Neural cell (in vitro differentiated cells): ENCODE measurements around the gene SP7. TPM values are rescaled to one million over a fixed set of nuclear protein-coding genes. Genes with fewer than 3 reads are reported as not detected.

ENCODE experiments used
- H2AFZ ChIP-seq: fragments of 200-600, 300-800 bp; sonication (generic), shearing (Covaris generic); 2 replicates; pipeline ENCODE4 v1.6.0; 2014; ENCODE audit warnings: low read depth, mild to moderate bottlenecking, antibody characterized with exemption, low read length, moderate library complexity
- H3F3A ChIP-seq: fragments of 200-600 bp; shearing (Covaris generic); 2 replicates; pipeline ENCODE4 v1.6.1; 2016; ENCODE audit warnings: mild to moderate bottlenecking, moderate library complexity, mixed read lengths, antibody characterized with exemption, low read length; ENCODE audit not compliant: insufficient read depth, poor library complexity, severe bottlenecking
- H3K27ac ChIP-seq: fragments of 200-600, 300-800 bp; sonication (generic), shearing (Covaris generic); 2 replicates; pipeline ENCODE4 v1.5.1; 2014; ENCODE audit warnings: mild to moderate bottlenecking, low read length, moderate library complexity
- H3K27me3 ChIP-seq: fragments of 300-800, 200-600 bp; sonication (generic), shearing (Covaris generic); 2 replicates; pipeline ENCODE4 v1.6.0; 2014; ENCODE audit warnings: mild to moderate bottlenecking, low read depth, low read length, moderate library complexity; ENCODE audit not compliant: insufficient read depth
- H3K36me3 ChIP-seq: fragments of 300-800, 200-600 bp; sonication (generic), shearing (Covaris generic); 2 replicates; pipeline ENCODE4 v1.5.1; 2014; ENCODE audit warnings: mild to moderate bottlenecking, antibody characterized with exemption, low read length, moderate library complexity; ENCODE audit not compliant: insufficient read depth
- H3K4me2 ChIP-seq: fragments of 300-800, 200-600 bp; sonication (generic), shearing (Covaris generic); 2 replicates; pipeline ENCODE4 v1.6.0; 2014; ENCODE audit warnings: mild to moderate bottlenecking, low read length
- H3K4me3 ChIP-seq: fragments of 300-800, 200-600 bp; sonication (generic), shearing (Covaris generic); 2 replicates; pipeline ENCODE4 v1.5.1; 2014; ENCODE audit warnings: mild to moderate bottlenecking, low read length, moderate library complexity
- H3K79me2 ChIP-seq: fragments of 200-600 bp; shearing (Covaris generic); replicated peaks from 2 replicates; pipeline ENCODE4 v1.6.0; 2014; ENCODE audit warnings: mild to moderate bottlenecking, low read length, moderate library complexity; ENCODE audit not compliant: insufficient read depth
- H3K9ac ChIP-seq: fragments of 300-800, 200-600 bp; sonication (generic), shearing (Covaris generic); 2 replicates; pipeline ENCODE4 v1.6.1; 2016; ENCODE audit warnings: mild to moderate bottlenecking, low read length, mixed read lengths
- H3K9me2 ChIP-seq: fragments of 200-600 bp; shearing (Covaris generic); 2 replicates; pipeline ENCODE4 v1.6.1; 2016; ENCODE audit warnings: mild to moderate bottlenecking, low read length, mixed read lengths; ENCODE audit not compliant: insufficient read depth
- H3K9me3 ChIP-seq: fragments of 200-600, 300-800 bp; sonication (generic), shearing (Covaris generic); 2 replicates; pipeline ENCODE4 v1.6.1; 2016; ENCODE audit warnings: mild to moderate bottlenecking, mixed run types, low read length, moderate library complexity, mixed read lengths
- H4K20me1 ChIP-seq: fragments of 200-600 bp; shearing (Covaris generic); 2 replicates; pipeline ENCODE4 v1.6.1; 2016; ENCODE audit warnings: mild to moderate bottlenecking, mixed run types; ENCODE audit not compliant: insufficient read depth
- CTCF ChIP-seq: fragments of 450-650 bp; IDR thresholded peaks from 2 replicates; pipeline ENCODE4 v1.5.1; 2014; ENCODE audit warnings: antibody characterized with exemption, mild to moderate bottlenecking, moderate library complexity; ENCODE audit not compliant: poor library complexity, severe bottlenecking
- EP300 ChIP-seq: fragments of 450-650 bp; conservative IDR thresholded peaks from 2 replicates; pipeline ENCODE4 v1.6.1; 2014; ENCODE audit warnings: antibody characterized with exemption, mild to moderate bottlenecking, moderate library complexity; ENCODE audit not compliant: poor library complexity, severe bottlenecking
- EZH2 ChIP-seq: fragments of 200-600, 300-800 bp; shearing (Covaris generic), sonication (generic); IDR thresholded peaks from 2 replicates; pipeline ENCODE4 v1.6.1; 2014; ENCODE audit warnings: antibody characterized with exemption, low read length, borderline replicate concordance, mild to moderate bottlenecking; ENCODE audit not compliant: insufficient read depth, poor library complexity, severe bottlenecking
- MXI1 ChIP-seq: fragments of 450-650 bp; conservative IDR thresholded peaks from 2 replicates; pipeline ENCODE4 v1.6.1; 2014; ENCODE audit warnings: antibody characterized with exemption, mild to moderate bottlenecking; ENCODE audit not compliant: poor library complexity, severe bottlenecking
- POLR2AphosphoS5 ChIP-seq: IDR thresholded peaks from 2 replicates; pipeline ENCODE4 v1.6.1; 2012
- RAD21 ChIP-seq: fragments of 450-650 bp; conservative IDR thresholded peaks from 2 replicates; pipeline ENCODE4 v1.6.1; 2014; ENCODE audit warnings: antibody characterized with exemption, mild to moderate bottlenecking, moderate library complexity
- REST ChIP-seq: IDR thresholded peaks from 2 replicates; pipeline ENCODE4 v1.6.1; 2012; ENCODE audit warnings: borderline replicate concordance
- SMC3 ChIP-seq: fragments of 450-650 bp; conservative IDR thresholded peaks from 2 replicates; pipeline ENCODE4 v1.6.1; 2014; ENCODE audit warnings: antibody characterized with exemption, mild to moderate bottlenecking, moderate library complexity; ENCODE audit not compliant: poor library complexity
- TAF1 ChIP-seq: IDR thresholded peaks from 2 replicates; pipeline ENCODE4 v1.6.1; 2012; ENCODE audit warnings: low read depth
- polyA plus RNA-seq: library from polyadenylated mRNA; depleted of rRNA; stranded (reverse); fragments of >200 nt; gene quantifications from 2 replicates; pipeline ENCODE4 v1.2.3, GENCODE V29; 2014

Gene SP7
- polyA plus RNA-seq, 1 donor from 2014 or later: not detected

- H3K4me2 ChIP-seq: no peak overlapping the region
- H3K9me2 ChIP-seq: no peaks in the 10 kb centered on the region
- no peak overlapping the region for H2AFZ ChIP-seq
- H3K9me3 ChIP-seq: no peaks in the 10 kb centered on the region
- H3K27ac ChIP-seq: no peak overlapping the region
- no peaks in the 10 kb centered on the region for H3K27me3 ChIP-seq
- H4K20me1 ChIP-seq: no peaks in the 10 kb centered on the region
- H3F3A ChIP-seq: no peaks in the 10 kb centered on the region
- H3K9ac ChIP-seq: no peak overlapping the region
- no peaks in the 10 kb centered on the region for H3K36me3 ChIP-seq
- no peaks in the 10 kb centered on the region for H3K79me2 ChIP-seq
- H3K4me3 ChIP-seq: no peak overlapping the region
- no peak for TF ChIP-seq EZH2
Observed at GRCh38 chr12:53308276-53308675, 27.9 kb downstream of the SP7 start.

- Histone ChIP-seq H2AFZ (no peak overlapping the region), H3K4me2 (no peak overlapping the region), H3K9me2 (no peaks in the 10 kb centered on the region), H3K4me3 (no peak overlapping the region), H3K27me3 (no peaks in the 10 kb centered on the region), H4K20me1 (no peaks in the 10 kb centered on the region), H3K36me3 (no peaks in the 10 kb centered on the region), H3K79me2 (peaks cover 4% of the 10 kb centered on the region), H3K9me3 (no peaks in the 10 kb centered on the region), H3K9ac (no peak overlapping the region), H3F3A (no peaks in the 10 kb centered on the region), H3K27ac (no peak overlapping the region)
- TF ChIP-seq SMC3 (no peak), TAF1 (no peak), REST (no peak), CTCF (no peak), RAD21 (no peak), MXI1 (no peak), EZH2 (no peak), EP300 (no peak), POLR2AphosphoS5 (no peak)
Observed at GRCh38 chr12:53306826-53307225, 29.3 kb downstream of the SP7 start.

- TF ChIP-seq TAF1: no peak
- TF ChIP-seq MXI1: no peak
- TF ChIP-seq SMC3: no peak
- no peak for TF ChIP-seq EZH2
- no peak for TF ChIP-seq CTCF
- no peak for TF ChIP-seq POLR2AphosphoS5
- no peak for TF ChIP-seq EP300
- TF ChIP-seq REST: no peak
- TF ChIP-seq RAD21: no peak
- peaks cover 17% of the 10 kb centered on the region for H3K79me2 ChIP-seq
- H3K36me3 ChIP-seq: no peaks in the 10 kb centered on the region
- H3K9me2 ChIP-seq: no peaks in the 10 kb centered on the region
- no peaks in the 10 kb centered on the region for H4K20me1 ChIP-seq
- H3K4me2 ChIP-seq: no peak overlapping the region
- H3K27me3 ChIP-seq: no peaks in the 10 kb centered on the region
- no peaks in the 10 kb centered on the region for H3K9me3 ChIP-seq
- no peaks in the 10 kb centered on the region for H3F3A ChIP-seq
- no peak overlapping the region for H2AFZ ChIP-seq
- no peak overlapping the region for H3K9ac ChIP-seq
- no peak overlapping the region for H3K4me3 ChIP-seq
- no peak overlapping the region for H3K27ac ChIP-seq
Observed at GRCh38 chr12:53302903-53303302, 33.3 kb downstream of the SP7 start.
